ENCODE data around the gene VTCN1. TPM values are rescaled to one million over a fixed set of nuclear protein-coding genes. Genes with fewer than 3 reads are reported as not detected.
"Not testable (repeated sequence)": the region's sequence is repeated elsewhere in the genome, so short reads cannot be mapped to it uniquely, and the experiment has no call there.

The VTCN1 gene
- total RNA-seq, 1 experiment from 2014 or later, result not detected

- H3K36me3 ChIP-seq (ENCODE audit: control insufficient read depth, insufficient read depth, low read length), result no peaks in the 10 kb centered on the region; the same call in 1 of the 2 replicates
- TF ChIP-seq SIN3A (IDR thresholded peaks at IDR 0.05; ENCODE audit: borderline replicate concordance, insufficient read depth, low read depth, low read length) (no peak), CTCF (IDR thresholded peaks at IDR 0.05) (no peak), REST (IDR thresholded peaks at IDR 0.05; ENCODE audit: insufficient read depth in 1 of 2, low read depth in 2 of 2, low read length in 1 of 2) (no peak)
- no peaks in the 10 kb centered on the region for H3K9me3 ChIP-seq (ENCODE audit: control insufficient read depth, insufficient read depth, low read depth, low read length)
- DNase-seq (ENCODE audit: low read depth, low spot score) (no peak), ATAC-seq (no peak)
- no peaks in the 10 kb centered on the region for H3K27me3 ChIP-seq (ENCODE audit: control insufficient read depth, insufficient read depth, low read length)
- H3K27ac ChIP-seq (ENCODE audit: low read length), result no peak overlapping the region
- no peak overlapping the region for H3K4me3 ChIP-seq (ENCODE audit: low read depth in 2 of 2, low read length in 2 of 2)
- POLR2A ChIA-PET, result no interaction called here
- BruUV-seq (replicated peaks), result no TSS peak
- CTCF ChIA-PET, result no interaction called here
- no peaks in the 10 kb centered on the region for H3K4me1 ChIP-seq (ENCODE audit: control insufficient read depth, insufficient read depth, low read length)
- in situ Hi-C loops (cut with HindIII; ENCODE audit: low pct_unique_long_range_greater_than_20kb, low sequenced_read_pairs), result no loop called here
- intact Hi-C loops (cut with micrococcal nuclease; ENCODE audit: unreplicated experiment), result no loop called here
Measured at GRCh38 chr1:117105722-117106121, 105.0 kb downstream of the VTCN1 start.

- ATAC-seq (no peak), DNase-seq (ENCODE audit: low read depth, low spot score) (no peak)
- Histone ChIP-seq H3K36me3 (ENCODE audit: control insufficient read depth, insufficient read depth, low read length) (no peaks in the 10 kb centered on the region; the same call in 1 of the 2 replicates), H3K4me1 (ENCODE audit: control insufficient read depth, insufficient read depth, low read length) (no peaks in the 10 kb centered on the region), H3K4me3 (ENCODE audit: low read depth in 2 of 2, low read length in 2 of 2) (no peak overlapping the region), H3K9me3 (ENCODE audit: control insufficient read depth, insufficient read depth, low read depth, low read length) (no peaks in the 10 kb centered on the region), H3K27me3 (ENCODE audit: control insufficient read depth, insufficient read depth, low read length) (no peaks in the 10 kb centered on the region), H3K27ac (ENCODE audit: low read length) (no peak overlapping the region)
- TF ChIP-seq REST (IDR thresholded peaks at IDR 0.05; ENCODE audit: insufficient read depth in 1 of 2, low read depth in 2 of 2, low read length in 1 of 2) (no peak), CTCF (IDR thresholded peaks at IDR 0.05) (no peak), TCF7L2 (IDR thresholded peaks at IDR 0.05; ENCODE audit: low read depth, low read length) (no peak), POLR2AphosphoS5 (IDR thresholded peaks at IDR 0.05; ENCODE audit: low read depth, low read length) (no peak), SIN3A (IDR thresholded peaks at IDR 0.05; ENCODE audit: borderline replicate concordance, insufficient read depth, low read depth, low read length) (no peak)
- no TSS peak for BruUV-seq (replicated peaks)
- CTCF ChIA-PET, result no interaction called here
- intact Hi-C loops (cut with micrococcal nuclease; ENCODE audit: unreplicated experiment) (no loop called here), in situ Hi-C loops (cut with HindIII; ENCODE audit: low pct_unique_long_range_greater_than_20kb, low sequenced_read_pairs) (no loop called here)
- POLR2A ChIA-PET, result no interaction called here
Measured at GRCh38 chr1:117104986-117105385, 105.7 kb downstream of the VTCN1 start.

- CTCF ChIA-PET; DNase-seq (ENCODE audit: low read depth, low spot score); intact Hi-C loops (cut with micrococcal nuclease; ENCODE audit: unreplicated experiment); POLR2A ChIA-PET; H3K27ac ChIP-seq (ENCODE audit: low read length); BruUV-seq (replicated peaks); H3K36me3 ChIP-seq (ENCODE audit: control insufficient read depth, insufficient read depth, low read length); H3K4me1 ChIP-seq (ENCODE audit: control insufficient read depth, insufficient read depth, low read length); H3K27me3 ChIP-seq (ENCODE audit: control insufficient read depth, insufficient read depth, low read length); ATAC-seq; H3K4me3 ChIP-seq (ENCODE audit: low read depth in 2 of 2, low read length in 2 of 2); H3K9me3 ChIP-seq (ENCODE audit: control insufficient read depth, insufficient read depth, low read depth, low read length); in situ Hi-C loops (cut with HindIII; ENCODE audit: low pct_unique_long_range_greater_than_20kb, low sequenced_read_pairs): not testable (repeated sequence)
Measured at GRCh38 chr1:117101858-117102257, 108.9 kb downstream of the VTCN1 start.

All from Panc1 (cell line).